Limb (tissue), 2 donors: ENCODE results near the gene LTV1.
A peak's percentile ranks its signal among the peaks of the same experiment; 100 is the strongest.

Experiments
- DNase-seq, 2 donors: peaks; one replicate each; pipeline ENCODE4 v3.0.0-alpha.2; 2016; ENCODE audit errors: extremely low spot score in 2 of 2

Gene LTV1

GRCh38 chr6:143884216-143884900, 41.2 kb downstream of the LTV1 start:
- peak in 1 of 2 donors; percentile 61 for DNase-seq

GRCh38 chr6:143885116-143885515, 42.0 kb downstream of the LTV1 start:
- no peak for DNase-seq

GRCh38 chr6:143894655-143895054, 51.5 kb downstream of the LTV1 start:
- DNase-seq, result no peak

- DNase-seq, result no peak
Measured at GRCh38 chr6:143896126-143896860, 53.2 kb downstream of the LTV1 start.

GRCh38 chr6:143900358-143900757, 57.2 kb downstream of the LTV1 start:
- DNase-seq, result no peak

GRCh38 chr6:143901885-143902750, 59.0 kb downstream of the LTV1 start:
- DNase-seq, result peak; percentile 47 to 87

GRCh38 chr6:143902827-143903226, 59.7 kb downstream of the LTV1 start:
- no peak for DNase-seq

GRCh38 chr6:143911028-143911427, 67.9 kb downstream of the LTV1 start:
- DNase-seq, result no peak

- DNase-seq, result no peak
Measured at GRCh38 chr6:143912671-143913070, 69.5 kb downstream of the LTV1 start.
